Mesothelial cell of epicardium (in vitro differentiated cells): Measurements from ENCODE around the gene ZNFX1. TPM values are rescaled to one million over a fixed set of nuclear protein-coding genes. Genes with fewer than 3 reads are reported as not detected.

Source experiments
- DNase-seq, 2 experiments: peaks; one replicate each; pipeline ENCODE4 v3.0.0; 2021; ENCODE audit warnings: low spot score in 2 of 2; ENCODE audit not compliant: unreplicated experiment in 2 of 2
- H3K27ac Mint-ChIP-seq: 2 replicates; pipeline ENCODE4 v1.8.0; 2021; ENCODE audit warnings: mixed read lengths
- H3K27me3 Mint-ChIP-seq: 2 replicates; pipeline ENCODE4 v1.8.0; 2021; ENCODE audit warnings: low read depth, mixed read lengths
- H3K36me3 Mint-ChIP-seq: 2 replicates; pipeline ENCODE4 v1.8.0; 2021; ENCODE audit warnings: mixed read lengths
- H3K4me1 Mint-ChIP-seq: 2 replicates; pipeline ENCODE4 v1.8.0; 2021; ENCODE audit warnings: mixed read lengths
- H3K4me3 Mint-ChIP-seq: 2 replicates; pipeline ENCODE4 v1.8.0; 2021; ENCODE audit warnings: mild to moderate bottlenecking, moderate library complexity, mixed read lengths
- H3K9me3 Mint-ChIP-seq: 2 replicates; pipeline ENCODE4 v1.8.0; 2021; ENCODE audit warnings: mixed read lengths
- total RNA-seq: library from RNA; stranded (reverse); gene quantifications from 3 replicates; pipeline ENCODE4 v1.2.1, GENCODE V29; 2021
- TF ChIP-seq, protein P1 (sequence below): fragments of 200-600 bp; sonication (generic); IDR thresholded peaks from one replicate; pipeline ENCODE4 v1.5.0; 2021; ENCODE audit warnings: antibody characterized with exemption; ENCODE audit not compliant: unreplicated experiment

The ZNFX1 gene
- total RNA-seq, 1 donor from 2014 or later: 16.8 TPM

DNA sequence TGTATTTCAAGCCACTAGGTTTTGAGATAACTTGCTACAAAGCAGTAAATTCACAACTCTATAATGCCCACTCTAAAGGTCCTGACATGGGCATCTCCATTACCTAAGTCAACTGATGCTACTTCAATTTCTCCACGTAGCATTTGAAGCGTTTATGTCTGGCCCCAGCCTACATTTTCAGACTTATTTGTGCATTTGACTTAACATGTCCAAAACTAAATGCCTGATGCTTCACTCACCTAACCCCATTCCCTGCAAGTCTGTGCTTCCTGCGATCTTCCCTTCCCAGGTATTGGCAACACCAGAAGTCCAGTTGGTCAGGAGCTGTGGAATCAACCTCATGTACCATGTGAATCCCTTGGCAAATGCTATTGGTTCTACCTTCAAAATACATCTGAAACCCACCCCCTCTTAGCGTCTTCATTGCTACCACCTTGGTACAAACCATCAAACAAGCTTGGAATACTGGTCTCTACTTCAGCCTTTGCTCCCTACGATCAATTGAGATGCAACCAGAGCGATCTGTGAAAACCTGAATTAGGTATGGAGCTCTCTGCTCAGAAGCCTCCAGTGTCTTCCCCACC lies 12.8 kb upstream of the ZNFX1 start:
- Mint-ChIP-seq H3K27ac (peak overlapping the region; percentile 44), H3K4me3 (no peak overlapping the region), H3K27me3 (no peaks in the 10 kb centered on the region), H3K9me3 (peaks cover 33% of the 10 kb centered on the region), H3K4me1 (peaks cover 16% of the 10 kb centered on the region), H3K36me3 (peaks cover 72% of the 10 kb centered on the region)
- DNase-seq: no peak
- TF ChIP-seq, protein P1, sequence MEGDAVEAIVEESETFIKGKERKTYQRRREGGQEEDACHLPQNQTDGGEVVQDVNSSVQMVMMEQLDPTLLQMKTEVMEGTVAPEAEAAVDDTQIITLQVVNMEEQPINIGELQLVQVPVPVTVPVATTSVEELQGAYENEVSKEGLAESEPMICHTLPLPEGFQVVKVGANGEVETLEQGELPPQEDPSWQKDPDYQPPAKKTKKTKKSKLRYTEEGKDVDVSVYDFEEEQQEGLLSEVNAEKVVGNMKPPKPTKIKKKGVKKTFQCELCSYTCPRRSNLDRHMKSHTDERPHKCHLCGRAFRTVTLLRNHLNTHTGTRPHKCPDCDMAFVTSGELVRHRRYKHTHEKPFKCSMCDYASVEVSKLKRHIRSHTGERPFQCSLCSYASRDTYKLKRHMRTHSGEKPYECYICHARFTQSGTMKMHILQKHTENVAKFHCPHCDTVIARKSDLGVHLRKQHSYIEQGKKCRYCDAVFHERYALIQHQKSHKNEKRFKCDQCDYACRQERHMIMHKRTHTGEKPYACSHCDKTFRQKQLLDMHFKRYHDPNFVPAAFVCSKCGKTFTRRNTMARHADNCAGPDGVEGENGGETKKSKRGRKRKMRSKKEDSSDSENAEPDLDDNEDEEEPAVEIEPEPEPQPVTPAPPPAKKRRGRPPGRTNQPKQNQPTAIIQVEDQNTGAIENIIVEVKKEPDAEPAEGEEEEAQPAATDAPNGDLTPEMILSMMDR: no peak

DNA sequence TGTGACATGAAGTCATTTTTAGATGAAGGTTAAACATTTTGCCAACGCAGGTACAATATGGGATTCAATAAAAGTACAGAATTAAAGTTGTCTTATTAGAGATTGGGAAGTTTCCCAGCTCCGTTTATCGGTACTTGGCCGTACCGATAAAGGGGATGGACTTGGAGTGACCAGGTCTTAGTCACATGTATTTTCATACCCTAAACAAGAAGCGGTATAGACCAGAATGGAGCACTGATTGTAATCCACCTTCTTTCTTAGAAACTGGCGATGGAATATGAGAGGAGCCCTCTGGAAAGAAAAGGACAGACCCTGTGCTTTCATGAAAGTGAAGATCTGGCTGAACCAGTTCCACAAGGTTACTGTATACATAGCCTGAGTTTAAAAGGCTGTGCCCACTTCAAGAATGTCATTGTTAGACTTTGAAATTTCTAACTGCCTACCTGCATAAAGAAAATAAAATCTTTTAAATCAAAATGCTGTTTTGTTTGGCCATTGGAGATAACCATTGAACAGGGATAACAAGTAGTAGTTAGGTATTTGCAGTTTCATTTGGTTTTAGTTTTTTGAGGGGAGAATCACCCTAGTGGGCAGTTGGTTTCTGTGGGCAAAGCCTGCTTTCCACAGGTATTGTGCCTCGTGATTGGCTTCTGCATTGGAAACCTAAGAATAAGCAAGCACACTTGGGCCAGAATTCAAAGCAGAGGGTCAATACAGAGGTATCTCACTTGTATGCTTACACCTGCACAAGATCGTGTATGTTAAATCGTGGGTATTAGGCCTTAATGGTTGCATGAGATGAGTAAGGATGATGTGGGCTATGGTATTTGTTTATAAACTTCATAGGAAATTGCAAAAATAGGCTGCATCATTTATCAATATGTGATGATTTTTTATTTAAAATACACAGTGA lies 11.2 kb upstream of the ZNFX1 start:
- peaks cover 78% of the 10 kb centered on the region for H3K36me3 Mint-ChIP-seq
- peaks cover 24% of the 10 kb centered on the region for H3K4me1 Mint-ChIP-seq
- no peak for DNase-seq
- TF ChIP-seq, protein P1: no peak
- no peaks in the 10 kb centered on the region for H3K27me3 Mint-ChIP-seq
- peaks cover 43% of the 10 kb centered on the region for H3K9me3 Mint-ChIP-seq
- peak overlapping the region; percentile 91 for H3K27ac Mint-ChIP-seq
- peak overlapping the region; percentile 10 for H3K4me3 Mint-ChIP-seq

DNA sequence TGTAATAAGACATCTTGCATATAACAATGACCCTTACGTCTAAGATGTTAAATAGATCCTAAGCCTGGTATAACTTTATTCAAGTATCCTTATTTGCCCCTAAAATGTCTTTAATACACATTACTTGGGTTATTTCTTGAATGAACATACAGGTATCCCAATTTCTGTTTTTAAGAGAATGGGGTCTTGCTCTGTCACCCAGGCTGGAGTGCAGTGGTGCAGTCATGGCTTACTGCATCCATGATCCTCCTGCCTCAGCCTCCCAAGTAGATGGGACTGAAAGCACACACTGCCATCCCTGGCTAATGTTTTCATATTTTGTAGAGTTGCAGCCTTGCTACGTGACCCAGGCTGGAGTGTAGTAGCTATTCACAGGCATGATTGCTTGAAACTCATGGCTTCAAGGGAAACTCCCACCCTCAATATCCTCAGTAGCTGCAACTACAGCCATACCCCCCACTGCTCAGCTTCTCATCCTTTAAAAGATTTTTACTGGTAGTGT lies 10.4 kb upstream of the ZNFX1 start:
- H3K4me3 Mint-ChIP-seq: no peak overlapping the region
- no peaks in the 10 kb centered on the region for H3K27me3 Mint-ChIP-seq
- peak overlapping the region; percentile 91 for H3K27ac Mint-ChIP-seq
- no peak for DNase-seq
- H3K9me3 Mint-ChIP-seq: peaks cover 48% of the 10 kb centered on the region
- peaks cover 81% of the 10 kb centered on the region for H3K36me3 Mint-ChIP-seq
- H3K4me1 Mint-ChIP-seq: peaks cover 30% of the 10 kb centered on the region
- TF ChIP-seq, protein P1: no peak

DNA sequence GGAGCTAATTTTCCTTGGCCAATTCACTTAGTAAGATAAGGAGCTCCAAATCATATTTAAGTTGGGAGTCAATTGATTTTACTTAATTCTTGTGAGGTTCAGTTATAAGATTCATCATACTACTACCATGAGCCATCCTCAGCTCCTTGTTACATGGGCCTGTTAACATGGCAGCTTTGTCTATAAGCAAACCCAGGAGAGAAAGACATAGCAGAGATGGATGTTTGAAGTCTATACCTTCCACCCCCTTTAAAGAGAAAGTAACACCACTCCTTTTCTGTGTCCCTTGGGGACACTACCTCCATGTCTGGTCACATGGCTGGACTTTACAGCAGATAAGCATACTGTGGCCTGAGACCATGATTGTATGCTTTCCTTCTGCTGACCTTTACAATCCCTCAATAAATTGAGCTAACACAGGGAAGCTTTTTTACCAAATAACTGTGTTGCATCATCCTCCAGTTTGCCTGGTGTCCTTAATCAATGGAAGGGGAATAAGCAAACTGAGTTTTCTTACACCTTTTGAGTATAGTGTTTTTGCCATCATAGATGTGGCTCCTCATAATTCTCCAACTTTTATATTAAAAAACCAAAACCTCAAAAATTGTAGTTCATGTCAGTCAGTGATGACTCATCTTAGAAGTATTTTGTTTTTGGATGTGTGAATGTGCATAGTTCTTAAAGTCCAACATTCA lies 9.8 kb upstream of the ZNFX1 start:
- Mint-ChIP-seq H3K4me1 (peaks cover 36% of the 10 kb centered on the region), H3K27ac (peak overlapping the region; percentile 75)

More for the DNA sequence above, 9.8 kb upstream of the ZNFX1 start:
- Mint-ChIP-seq H3K36me3 (peaks cover 81% of the 10 kb centered on the region), H3K9me3 (peaks cover 51% of the 10 kb centered on the region), H3K4me3 (no peak overlapping the region), H3K27me3 (no peaks in the 10 kb centered on the region)
- DNase-seq: no peak
- TF ChIP-seq, protein P1: no peak
